HG02840 (cell line): ENCODE results near the gene PRDX5.
"Not testable (repeated sequence)": the region's sequence is repeated elsewhere in the genome, so short reads cannot be mapped to it uniquely, and the experiment has no call there.

Source experiments
- ATAC-seq: cut with Tn5 transposase; IDR thresholded peaks from one replicate; pipeline ENCODE4 v1.9.1; 2021; ENCODE audit warnings: mild to moderate bottlenecking, moderate library complexity, moderate number of reproducible peaks; ENCODE audit not compliant: unreplicated experiment, low FRiP score

Gene PRDX5

DNA sequence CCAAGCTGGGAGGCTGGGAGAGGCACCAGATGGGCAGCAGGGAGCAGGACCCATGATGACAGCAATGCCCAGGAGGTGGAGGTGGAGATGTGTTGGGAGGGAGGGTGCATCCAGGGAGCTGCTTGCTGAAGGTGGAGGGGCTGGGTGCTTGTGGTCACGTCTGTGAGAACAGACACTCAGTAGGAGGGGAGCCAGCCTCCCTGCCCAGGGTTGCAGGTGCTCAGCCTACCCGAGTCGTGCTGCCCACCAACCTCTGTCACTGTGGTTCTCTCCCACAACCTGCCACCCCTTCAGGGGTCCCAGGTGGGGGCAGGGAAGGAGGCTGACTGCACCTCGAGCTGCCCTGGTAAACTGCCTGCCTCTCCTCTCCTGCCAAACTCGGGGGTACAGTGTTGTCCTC, 5.5 kb downstream of the PRDX5 start:
- no peak for ATAC-seq

DNA sequence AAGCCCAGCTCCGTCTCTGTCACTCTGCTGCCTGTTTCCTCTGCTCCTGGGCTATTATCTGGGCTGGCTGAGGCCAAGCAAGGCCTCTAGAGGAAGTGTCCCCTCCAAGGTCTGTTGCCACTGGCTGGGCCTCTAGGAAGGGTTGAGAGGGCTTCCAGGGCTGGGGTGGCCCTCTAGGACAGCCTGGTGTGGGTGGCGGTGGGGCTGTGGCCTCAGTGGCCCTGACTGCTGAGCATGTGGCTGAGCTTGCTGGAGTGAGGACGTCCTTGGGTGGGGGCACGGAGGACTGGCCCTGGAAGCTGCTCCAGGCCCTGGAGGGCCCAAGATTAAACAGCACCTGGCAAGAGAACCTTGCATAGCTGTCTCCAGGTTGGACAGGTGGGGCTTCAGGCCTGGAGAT, 6.1 kb downstream of the PRDX5 start:
- not testable (repeated sequence) for ATAC-seq

DNA sequence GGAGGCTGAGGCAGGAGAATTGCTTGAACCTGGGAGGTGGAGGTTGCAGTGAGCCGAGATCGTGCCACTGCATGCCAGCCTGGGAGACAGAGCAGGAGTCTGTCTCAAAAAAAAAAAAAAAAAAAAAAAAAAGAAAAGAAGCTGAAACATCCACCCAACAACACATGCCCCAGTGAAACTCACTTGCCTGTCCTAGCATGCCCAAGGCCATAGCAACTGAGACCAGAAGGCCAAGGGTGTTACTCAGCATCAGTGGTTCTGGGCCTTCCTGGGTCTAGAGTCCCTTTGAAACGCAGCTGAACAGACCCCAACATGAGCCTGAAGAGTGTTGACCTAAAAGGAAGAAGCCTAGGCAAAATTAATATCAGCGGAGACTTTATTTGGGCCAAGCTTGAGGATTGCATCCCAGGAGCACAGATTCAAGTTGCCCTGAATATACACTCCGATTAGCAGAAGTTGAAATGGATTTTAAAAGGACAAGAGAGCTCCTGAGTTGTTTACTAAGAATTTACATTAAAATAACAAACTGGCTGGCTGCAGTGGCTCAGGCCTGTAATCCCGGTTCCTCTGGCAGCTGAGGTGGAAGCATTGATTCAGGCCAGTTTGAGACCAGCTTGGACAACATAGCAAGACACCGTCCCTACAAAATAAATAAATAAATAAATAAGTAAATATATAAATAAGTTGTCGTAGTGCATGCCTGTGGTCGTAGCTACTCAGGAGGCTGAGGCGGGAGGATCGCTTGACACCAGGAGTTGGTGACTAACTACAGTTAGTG, 7.0 kb downstream of the PRDX5 start:
- no peak for ATAC-seq

DNA sequence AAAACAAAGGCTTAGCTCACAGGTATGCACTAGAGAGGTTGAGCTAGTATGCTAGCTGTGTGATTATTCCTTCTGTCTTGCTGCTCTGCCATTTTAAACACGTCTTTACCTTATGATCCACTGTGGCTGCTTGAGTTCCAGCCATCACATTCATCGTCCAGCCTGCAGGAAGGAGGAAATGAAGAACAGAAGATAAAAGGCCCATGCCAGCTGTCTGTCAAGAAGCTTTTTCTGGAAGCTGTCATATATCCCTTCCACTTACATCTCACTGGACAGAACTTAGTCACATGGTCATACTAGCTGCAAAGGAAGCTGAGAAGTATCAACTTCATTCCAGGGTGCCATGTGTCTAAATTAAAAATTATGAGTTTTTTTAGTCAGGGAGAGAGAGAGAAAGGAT, 9.5 kb downstream of the PRDX5 start:
- ATAC-seq, result no peak

DNA sequence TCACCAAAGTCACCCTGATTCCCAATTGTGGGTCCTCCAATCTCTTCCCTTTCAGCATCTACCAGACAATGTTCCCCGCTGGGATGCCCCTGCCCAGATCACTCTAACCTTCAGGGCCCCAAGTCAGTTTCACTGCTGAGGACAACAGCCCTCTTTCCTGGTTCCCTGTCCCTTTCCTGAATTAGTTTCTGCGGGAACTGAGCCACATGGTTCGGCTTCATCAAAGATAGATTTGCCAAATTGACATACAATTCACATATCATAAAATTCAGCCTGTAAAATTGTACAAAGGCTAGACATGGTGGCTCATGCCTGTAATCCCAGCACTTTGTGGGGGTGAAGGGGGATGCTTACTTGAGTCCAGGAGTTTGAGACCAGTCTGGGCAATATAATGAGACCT, 10.1 kb downstream of the PRDX5 start:
- no peak for ATAC-seq

DNA sequence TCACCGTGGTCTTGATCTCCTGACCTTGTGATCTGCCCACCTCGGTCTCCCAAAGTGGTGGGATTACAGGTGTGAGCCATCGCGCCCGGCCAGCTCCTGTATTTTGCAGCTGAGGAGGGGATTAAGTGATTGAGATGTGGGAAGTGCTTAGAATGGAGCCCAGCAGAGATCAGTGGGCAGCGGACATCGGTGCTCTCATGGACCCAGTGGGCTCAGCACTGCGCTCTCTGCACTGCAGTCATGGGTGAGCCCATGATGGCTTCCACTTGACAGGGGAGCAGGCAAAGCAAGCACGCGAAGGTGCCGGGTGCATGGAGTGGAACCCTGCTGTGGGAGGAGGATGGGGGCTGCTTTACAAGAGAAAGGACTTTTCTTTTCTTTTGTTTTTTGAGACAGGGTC, 13.0 kb downstream of the PRDX5 start:
- ATAC-seq, result no peak

DNA sequence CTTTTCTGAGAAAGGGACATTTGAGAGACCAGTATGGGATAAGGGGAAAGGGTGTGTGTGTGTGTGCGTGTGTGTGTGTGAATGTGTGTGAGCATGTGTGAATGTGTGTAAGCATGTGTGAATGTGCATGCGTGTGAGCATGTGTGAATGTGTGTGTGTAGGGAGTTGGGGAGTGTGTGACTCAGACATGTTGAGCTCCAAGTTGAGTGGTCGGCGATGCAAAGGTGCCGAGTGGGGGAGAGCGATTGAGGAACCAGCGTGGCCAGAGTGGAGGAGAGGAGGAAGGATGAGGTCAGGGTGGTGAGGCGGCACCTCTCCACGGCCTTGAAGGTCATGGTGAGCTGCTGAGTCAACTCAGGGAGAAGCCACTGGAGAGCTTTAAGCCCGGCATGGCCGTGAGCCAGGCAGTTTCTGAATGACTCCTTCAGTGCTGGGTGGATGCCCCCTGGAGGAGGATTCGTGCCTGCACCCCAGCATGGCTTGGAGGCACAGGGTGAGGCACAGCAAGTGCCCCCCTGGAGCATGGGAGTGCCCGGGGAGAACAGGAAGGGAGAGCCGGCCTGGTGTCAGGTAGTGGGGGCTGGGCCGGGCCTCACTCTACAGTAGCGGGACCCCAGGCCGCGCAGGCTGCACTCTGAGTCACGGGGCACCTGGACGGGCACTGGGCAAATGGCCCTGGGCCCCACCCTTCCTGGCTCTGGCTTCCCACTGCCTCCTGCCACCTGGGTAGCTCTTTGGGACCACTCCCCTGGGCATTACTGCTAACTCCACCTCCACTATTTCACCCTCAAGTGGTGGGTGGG, 13.8 kb downstream of the PRDX5 start:
- ATAC-seq, result no peak

DNA sequence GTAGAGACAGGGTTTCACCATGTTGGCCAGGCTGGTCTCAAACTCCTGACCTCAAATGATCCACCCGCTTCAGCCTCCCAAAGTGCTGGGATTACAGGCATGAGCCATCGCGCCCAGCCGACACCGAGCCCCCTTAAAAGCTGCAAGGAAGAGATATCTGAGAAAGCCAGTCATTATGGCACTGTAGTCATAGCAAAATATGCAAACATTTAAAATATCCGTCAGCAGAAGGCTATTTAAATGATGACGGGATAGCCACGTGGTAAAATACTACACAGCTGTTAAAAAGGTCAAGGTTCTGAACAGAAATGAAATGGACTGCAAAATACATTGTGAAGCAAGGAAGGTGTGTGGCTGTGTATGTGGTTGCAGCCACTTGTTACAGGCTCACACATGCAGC, 15.6 kb downstream of the PRDX5 start:
- no peak for ATAC-seq

DNA sequence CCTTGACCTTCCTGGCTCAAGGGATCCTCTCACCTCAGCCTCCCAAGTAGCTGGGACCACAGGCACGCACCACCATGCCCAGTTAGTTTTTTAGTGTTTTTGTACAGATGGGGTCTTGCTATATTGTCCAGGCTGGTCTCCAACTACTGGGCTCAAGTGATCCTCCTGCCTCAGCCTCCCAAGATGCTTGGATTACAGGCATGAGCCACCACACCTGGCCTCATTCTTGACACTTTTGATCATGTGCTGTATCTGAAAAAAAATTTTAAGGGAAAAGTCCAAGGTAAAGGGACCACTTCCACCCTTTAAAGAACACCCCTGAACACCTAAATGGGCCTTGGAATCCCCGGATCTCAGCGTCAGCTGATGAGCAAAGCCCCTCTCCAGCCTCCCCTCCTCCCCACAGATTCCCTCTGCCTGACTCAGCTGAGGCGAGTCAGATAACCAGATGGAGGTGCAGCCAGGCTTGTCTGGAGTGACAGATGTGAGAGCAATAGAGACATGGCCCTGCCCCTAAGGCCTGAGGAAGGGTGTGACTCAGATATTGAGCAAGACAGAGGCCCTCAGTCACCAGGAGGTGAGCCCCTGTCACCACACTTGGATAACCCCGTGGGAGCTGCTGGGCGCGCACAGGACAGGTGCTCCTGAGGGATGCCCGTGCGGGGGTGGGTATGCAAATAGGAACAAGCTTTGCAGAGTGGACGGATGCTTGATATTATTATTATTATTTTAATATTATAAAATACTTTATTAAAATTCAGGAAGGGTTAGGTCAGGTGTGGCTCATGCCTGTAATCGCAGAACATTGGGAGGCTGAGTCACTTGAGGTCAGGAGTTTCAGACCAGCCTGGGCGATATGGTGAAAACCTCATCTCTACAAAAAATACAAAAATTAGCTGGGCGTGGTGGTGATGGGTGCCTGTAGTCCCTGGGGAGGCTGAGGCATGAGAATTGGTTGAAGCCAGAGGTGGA, 17.1 kb downstream of the PRDX5 start:
- ATAC-seq, result peak; percentile 57

DNA sequence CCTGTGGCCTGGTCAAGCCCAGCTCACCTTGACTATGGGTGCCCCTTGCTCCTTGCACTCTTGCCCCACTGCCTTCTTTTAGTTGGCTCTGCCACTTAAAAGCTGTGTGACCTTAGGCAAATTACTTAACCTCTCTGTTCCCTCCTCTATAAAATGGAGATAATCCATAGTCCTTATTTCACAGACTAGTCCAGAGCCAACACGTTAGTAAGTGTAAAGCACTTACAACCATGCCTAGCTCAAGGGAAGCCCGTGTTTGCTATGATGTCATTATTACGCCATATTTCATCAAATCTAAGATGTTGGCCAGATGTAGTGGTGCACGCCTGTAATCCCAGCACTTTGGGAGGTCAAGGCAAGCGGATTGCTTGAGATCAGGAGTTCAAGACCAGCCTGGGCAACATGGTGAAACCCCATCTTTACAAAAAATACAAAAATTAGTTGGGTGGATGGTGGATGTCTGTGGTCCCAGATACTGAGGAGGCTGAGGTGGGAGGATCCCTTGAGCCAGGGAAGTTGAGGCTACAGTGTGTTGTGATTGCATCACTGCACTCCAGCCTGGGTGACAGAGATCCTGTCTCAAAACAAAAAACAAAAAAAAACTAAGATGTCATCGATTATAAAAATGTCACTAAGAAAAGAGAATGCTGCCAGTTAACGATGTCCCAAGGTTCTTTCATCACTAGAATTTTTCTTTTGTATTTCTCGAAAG, 19.8 kb downstream of the PRDX5 start:
- ATAC-seq, result no peak

DNA sequence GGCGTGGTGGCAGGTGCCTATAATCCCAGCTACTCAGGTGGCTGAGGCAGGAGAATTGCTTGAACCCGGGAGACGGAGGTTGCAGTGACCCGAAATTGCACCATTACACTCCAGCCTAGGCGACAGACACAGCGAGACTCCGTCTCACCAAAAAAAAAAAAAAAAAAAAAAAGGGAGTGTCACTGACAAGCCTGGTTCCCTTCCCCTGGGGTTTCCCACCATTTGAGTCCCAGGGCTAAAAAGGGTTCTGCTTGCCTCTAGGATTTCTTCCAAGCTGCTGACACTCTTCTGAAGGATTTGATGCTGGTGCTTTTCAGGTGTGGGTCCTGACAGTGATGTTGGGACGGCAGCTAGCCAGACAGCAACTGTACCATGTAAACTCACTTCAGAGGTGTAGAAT, 20.8 kb downstream of the PRDX5 start:
- no peak for ATAC-seq

DNA sequence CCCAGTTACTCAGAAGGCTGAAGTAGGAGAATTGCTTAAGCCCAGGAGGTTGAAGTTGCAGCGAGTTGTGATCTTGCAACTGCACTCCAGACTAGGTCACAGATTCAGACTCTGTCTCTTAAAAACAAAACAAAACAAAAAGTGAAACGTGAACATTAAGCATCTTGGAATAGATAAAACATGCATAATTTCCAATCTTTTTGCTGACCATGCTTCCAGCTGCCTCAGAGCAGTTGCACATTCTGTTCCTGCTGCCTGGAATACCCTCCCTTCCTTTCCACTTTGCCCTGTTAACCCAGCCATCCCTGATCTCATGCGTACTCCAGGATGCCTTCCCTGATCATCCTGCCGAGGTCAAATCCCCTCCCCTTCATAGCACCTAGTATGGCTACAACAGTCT, 21.4 kb downstream of the PRDX5 start:
- no peak for ATAC-seq

DNA sequence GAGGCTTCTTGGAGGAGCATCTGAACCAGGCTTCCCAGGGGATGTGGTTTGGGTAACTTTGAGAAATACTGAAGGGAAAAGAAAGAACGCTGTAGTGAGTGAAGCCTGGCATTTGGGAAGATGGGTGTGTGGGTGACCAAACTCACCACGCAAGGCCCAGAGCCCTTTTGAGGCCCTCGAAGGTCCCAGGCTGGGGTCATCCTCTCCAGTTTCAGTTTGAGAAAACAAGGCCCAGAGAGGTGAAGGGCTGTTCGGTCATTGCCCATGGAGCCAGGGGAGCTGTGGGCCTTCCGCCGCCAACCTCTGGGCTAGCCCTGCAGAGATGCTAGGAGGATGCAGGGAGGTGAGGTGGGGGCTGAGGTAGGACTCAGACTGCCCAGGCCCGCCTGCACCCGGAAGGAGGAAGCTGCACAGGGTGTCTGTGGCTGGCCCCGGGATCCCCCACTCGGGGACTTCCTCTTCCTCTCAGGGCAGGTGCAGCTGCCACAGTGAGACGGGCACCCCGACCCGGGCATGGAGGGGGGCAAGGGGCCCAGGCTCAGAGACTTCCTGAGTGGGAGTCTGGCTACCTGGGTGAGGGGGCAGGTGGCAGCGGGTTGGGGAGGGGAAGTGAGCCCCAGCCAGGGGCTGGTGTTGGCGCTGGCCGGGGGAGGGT, 22.0 kb downstream of the PRDX5 start, which contains the start of gene CCDC88B:
Gene CCDC88B, plus strand, starts transcription at position 451 of the 655 bp plus-strand sequence. Its CDS starts 63 bp downstream, at position 514.
- no peak for ATAC-seq

DNA sequence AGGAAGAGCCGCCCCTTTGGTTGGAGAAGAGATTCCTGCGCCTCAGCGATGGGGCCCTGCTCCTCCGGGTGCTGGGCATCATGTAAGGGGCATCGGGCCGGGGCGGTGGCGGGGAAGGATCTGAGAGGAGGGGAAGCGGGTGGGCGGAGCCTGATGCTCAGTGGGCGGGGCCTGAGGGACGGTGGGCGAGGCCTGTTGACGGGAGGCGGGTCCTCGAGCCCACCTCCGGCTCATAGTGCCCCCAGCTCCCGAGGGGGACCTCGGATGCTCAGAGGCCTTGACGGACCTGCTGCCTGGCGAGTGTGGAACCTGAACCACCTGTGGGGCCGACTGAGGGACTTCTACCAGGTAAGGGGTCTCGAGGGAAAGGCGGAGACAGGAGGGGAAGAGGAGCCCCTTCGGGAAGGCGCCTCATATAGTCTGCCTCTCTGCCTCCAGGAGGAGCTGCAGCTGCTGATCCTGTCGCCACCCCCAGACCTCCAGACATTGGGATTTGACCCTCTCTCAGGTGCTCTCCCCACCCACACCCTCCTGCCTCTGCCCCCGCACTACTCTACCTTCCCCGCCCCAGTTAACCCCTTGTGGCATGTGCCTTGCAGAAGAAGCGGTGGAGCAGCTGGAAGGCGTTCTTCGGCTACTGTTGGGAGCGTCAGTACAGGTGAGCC, 22.9 kb downstream of the PRDX5 start:
- ATAC-seq, result no peak

DNA sequence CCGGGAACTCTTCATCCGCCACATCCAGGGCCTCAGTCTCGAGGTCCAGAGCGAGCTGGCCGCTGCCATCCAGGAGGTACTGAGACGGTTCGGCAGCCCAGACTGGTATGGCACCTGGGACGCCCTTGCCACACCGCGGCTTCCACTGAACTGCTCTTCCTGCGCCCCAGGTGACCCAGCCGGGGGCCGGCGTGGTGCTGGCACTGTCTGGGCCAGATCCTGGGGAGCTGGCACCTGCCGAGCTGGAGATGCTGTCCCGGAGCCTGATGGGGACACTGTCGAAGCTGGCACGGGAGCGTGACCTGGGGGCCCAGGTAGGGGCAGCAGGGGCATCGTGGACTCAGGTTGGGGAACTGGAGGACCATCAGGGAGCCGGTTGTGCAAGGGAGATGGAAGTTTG, 23.5 kb downstream of the PRDX5 start:
- ATAC-seq, result no peak

DNA sequence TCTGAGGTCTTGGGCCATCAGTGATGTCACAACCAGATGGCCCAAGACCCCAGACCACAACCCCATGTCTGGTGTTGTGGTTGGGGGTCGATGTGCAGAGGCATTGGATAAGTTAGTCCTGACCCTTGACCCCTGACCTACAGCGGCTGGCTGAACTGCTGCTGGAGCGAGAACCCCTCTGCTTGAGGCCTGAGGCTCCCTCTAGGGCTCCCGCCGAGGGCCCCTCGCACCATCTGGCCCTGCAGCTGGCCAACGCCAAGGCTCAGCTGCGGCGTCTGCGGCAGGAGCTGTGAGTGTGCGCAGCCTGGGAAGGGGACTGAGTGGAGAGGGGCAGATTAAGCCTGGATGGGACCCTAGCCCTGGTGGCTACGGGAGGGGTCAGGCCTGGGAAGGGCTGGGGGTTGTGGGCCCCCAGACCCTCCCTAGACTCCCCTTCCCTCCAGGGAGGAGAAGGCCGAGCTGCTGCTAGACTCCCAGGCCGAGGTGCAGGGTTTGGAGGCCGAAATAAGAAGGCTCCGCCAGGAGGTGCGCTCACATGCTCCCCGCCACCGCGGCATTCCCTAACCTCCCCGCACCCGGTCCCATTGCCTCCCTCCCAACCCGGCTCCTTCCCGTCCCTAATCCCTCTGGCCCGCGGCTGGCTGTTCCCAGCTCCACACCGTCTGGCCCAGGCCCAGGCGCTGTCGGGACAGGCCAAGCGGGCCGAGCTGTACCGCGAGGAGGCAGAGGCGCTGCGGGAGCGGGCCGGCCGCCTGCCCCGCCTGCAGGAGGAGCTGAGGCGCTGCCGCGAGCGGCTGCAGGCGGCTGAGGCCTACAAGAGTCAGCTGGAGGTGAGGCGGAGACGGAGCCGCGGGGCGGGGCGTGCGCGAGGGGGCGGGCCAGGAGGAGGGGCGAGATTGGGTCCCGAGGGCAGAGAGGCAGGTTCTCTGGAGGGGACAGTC, 24.2 kb downstream of the PRDX5 start:
- ATAC-seq, result no peak

DNA sequence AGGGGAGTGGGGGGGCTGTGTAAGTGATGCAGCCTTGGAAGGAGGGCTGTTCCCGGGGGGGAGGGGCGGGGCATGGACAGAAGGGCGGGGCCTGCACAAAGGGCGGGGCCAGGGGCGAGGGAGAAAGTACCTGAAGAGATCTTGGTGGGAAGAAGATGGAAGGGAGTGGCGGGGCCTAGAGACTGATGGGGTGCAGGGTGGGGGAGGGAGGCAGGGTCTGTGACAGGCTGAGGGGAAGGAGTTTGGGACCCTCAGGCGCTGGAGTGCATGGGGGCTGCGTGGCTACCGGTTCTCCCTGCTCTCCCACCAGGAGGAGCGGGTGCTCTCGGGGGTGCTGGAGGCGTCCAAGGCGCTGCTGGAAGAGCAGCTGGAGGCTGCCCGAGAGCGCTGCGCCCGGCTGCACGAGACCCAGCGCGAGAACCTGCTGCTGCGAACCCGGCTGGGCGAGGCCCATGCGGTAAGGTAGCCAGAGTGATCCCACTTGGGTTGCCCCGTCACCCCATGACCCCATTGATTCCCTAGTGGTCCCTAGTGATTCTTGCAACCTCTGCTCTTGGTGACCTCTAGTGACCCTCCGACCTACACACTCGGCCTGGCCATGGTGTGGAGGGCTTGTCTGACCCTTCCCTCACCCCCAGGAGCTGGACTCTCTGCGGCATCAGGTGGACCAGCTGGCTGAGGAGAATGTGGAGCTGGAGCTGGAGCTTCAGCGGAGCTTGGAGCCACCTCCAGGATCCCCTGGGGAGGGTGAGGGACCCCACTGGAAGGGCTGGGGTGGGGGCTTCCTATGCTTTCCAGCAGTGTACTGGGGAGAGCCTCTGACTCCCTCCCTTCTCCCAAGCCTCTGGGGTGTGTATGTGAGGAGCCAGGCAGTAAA, 25.2 kb downstream of the PRDX5 start:
- no peak for ATAC-seq
